ENCODE results near the gene ISX.

DNA sequence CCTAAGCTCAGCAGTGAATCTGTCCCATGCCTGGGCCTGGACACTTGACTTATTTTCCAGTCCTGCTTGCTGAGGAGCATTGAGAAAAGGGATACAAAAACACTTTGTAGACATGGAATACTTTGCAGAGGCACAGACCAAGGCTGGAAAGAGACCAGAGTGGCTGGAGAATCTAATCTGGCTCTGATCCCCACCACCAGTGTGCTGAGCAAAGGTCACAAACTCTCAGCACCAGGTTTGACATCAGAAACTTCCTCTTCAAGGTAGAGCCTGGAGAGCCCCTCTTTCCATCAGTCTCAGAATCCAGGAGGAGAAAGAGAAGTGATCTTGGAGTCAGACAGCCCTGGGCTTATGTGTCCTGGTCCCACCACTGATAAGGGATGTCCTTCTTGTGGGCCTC, 53.5 kb downstream of the ISX start:
- TF ChIP-seq CTCF (IDR thresholded peaks at IDR 0.05) (no peak), POLR2A (IDR thresholded peaks at IDR 0.05) (no peak)
